ENCODE results near the gene RRP36.

RRP36 gene

GRCh38 chr6:43009124-43009523 lies 12.3 kb upstream of the RRP36 start:
- no peaks in the 10 kb centered on the region for H3K27me3 ChIP-seq (ENCODE audit: low read depth, low read length)
- H3K4me3 ChIP-seq (ENCODE audit: low read depth in 1 of 2, low read length in 2 of 2): no peak overlapping the region
- no peaks in the 10 kb centered on the region for H3K9me3 ChIP-seq (ENCODE audit: control insufficient read depth in 1 of 2, low read length in 2 of 2)
- peaks cover 51 to 63% of the 10 kb centered on the region in 2 donors for H3K36me3 ChIP-seq (ENCODE audit: control insufficient read depth in 1 of 2, insufficient read depth in 2 of 2, low read length in 2 of 2)
- peaks cover 7 to 11% of the 10 kb centered on the region in 2 donors for H3K4me1 ChIP-seq (ENCODE audit: control insufficient read depth in 1 of 2, insufficient read depth in 2 of 2, low read length in 2 of 2)
- no peak overlapping the region for H3K27ac ChIP-seq (ENCODE audit: low read length)

GRCh38 chr6:43011207-43011606 lies 10.2 kb upstream of the RRP36 start:
- H3K4me3 ChIP-seq (ENCODE audit: low read depth in 1 of 2, low read length in 2 of 2): no peak overlapping the region
- H3K36me3 ChIP-seq (ENCODE audit: control insufficient read depth in 1 of 2, insufficient read depth in 2 of 2, low read length in 2 of 2): peaks cover 48 to 58% of the 10 kb centered on the region in 2 donors

GRCh38 chr6:43012364-43012763 lies 9.1 kb upstream of the RRP36 start:
- H3K27me3 ChIP-seq (ENCODE audit: low read depth, low read length): no peaks in the 10 kb centered on the region
- H3K36me3 ChIP-seq (ENCODE audit: control insufficient read depth in 1 of 2, insufficient read depth in 2 of 2, low read length in 2 of 2): peaks cover 43 to 50% of the 10 kb centered on the region in 2 donors
- no peak overlapping the region for H3K27ac ChIP-seq (ENCODE audit: low read length)
- peaks cover 18 to 41% of the 10 kb centered on the region in 2 donors for H3K4me1 ChIP-seq (ENCODE audit: control insufficient read depth in 1 of 2, insufficient read depth in 2 of 2, low read length in 2 of 2)
- H3K9me3 ChIP-seq (ENCODE audit: control insufficient read depth in 1 of 2, low read length in 2 of 2): no peaks in the 10 kb centered on the region
- H3K4me3 ChIP-seq (ENCODE audit: low read depth in 1 of 2, low read length in 2 of 2): peak overlapping the region in 1 of 2 donors; percentile 74

More at GRCh38 chr6:43011207-43011606, 10.2 kb upstream of the RRP36 start:
- no peaks in the 10 kb centered on the region for H3K9me3 ChIP-seq (ENCODE audit: control insufficient read depth in 1 of 2, low read length in 2 of 2)
- no peak overlapping the region for H3K27ac ChIP-seq (ENCODE audit: low read length)
- H3K4me1 ChIP-seq (ENCODE audit: control insufficient read depth in 1 of 2, insufficient read depth in 2 of 2, low read length in 2 of 2): peaks cover 13 to 29% of the 10 kb centered on the region in 2 donors
- H3K27me3 ChIP-seq (ENCODE audit: low read depth, low read length): no peaks in the 10 kb centered on the region

GRCh38 chr6:43013097-43013842 lies 8.2 kb upstream of the RRP36 start:
- peaks cover 46 to 50% of the 10 kb centered on the region in 2 donors for H3K36me3 ChIP-seq (ENCODE audit: control insufficient read depth in 1 of 2, insufficient read depth in 2 of 2, low read length in 2 of 2)
- no peaks in the 10 kb centered on the region for H3K27me3 ChIP-seq (ENCODE audit: low read depth, low read length)
- peak overlapping the region; percentile 72 for H3K27ac ChIP-seq (ENCODE audit: low read length)
- H3K4me3 ChIP-seq (ENCODE audit: low read depth in 1 of 2, low read length in 2 of 2): peak overlapping the region; percentile 74 to 91
- H3K9me3 ChIP-seq (ENCODE audit: control insufficient read depth in 1 of 2, low read length in 2 of 2): no peaks in the 10 kb centered on the region
- H3K4me1 ChIP-seq (ENCODE audit: control insufficient read depth in 1 of 2, insufficient read depth in 2 of 2, low read length in 2 of 2): peaks cover 18 to 44% of the 10 kb centered on the region in 2 donors

GRCh38 chr6:43013843-43014433 lies 7.5 kb upstream of the RRP36 start, which contains the start of the genes KLHDC3 and MEA1:
Gene KLHDC3 (plus strand): TSS chr6:43014249. CDS start chr6:43017193, 2,944 bp downstream.
Gene MEA1 (minus strand): TSS chr6:43013946. CDS start chr6:43013813, 133 bp downstream.
- Histone ChIP-seq H3K27me3 (ENCODE audit: low read depth, low read length) (no peaks in the 10 kb centered on the region), H3K36me3 (ENCODE audit: control insufficient read depth in 1 of 2, insufficient read depth in 2 of 2, low read length in 2 of 2) (peaks cover 46 to 50% of the 10 kb centered on the region in 2 donors), H3K4me1 (ENCODE audit: control insufficient read depth in 1 of 2, insufficient read depth in 2 of 2, low read length in 2 of 2) (peaks cover 18 to 44% of the 10 kb centered on the region in 2 donors), H3K9me3 (ENCODE audit: control insufficient read depth in 1 of 2, low read length in 2 of 2) (no peaks in the 10 kb centered on the region), H3K27ac (ENCODE audit: low read length) (peak within 1 kb of the TSS; percentile 79), H3K4me3 (ENCODE audit: low read depth in 1 of 2, low read length in 2 of 2) (peak within 1 kb of the TSS; percentile 91 to 92)

GRCh38 chr6:43014434-43014909 lies 7.0 kb upstream of the RRP36 start:
- H3K4me1 ChIP-seq (ENCODE audit: control insufficient read depth in 1 of 2, insufficient read depth in 2 of 2, low read length in 2 of 2): peaks cover 18 to 44% of the 10 kb centered on the region in 2 donors
- no peaks in the 10 kb centered on the region for H3K27me3 ChIP-seq (ENCODE audit: low read depth, low read length)
- peak overlapping the region; percentile 79 for H3K27ac ChIP-seq (ENCODE audit: low read length)
- H3K9me3 ChIP-seq (ENCODE audit: control insufficient read depth in 1 of 2, low read length in 2 of 2): no peaks in the 10 kb centered on the region
- H3K36me3 ChIP-seq (ENCODE audit: control insufficient read depth in 1 of 2, insufficient read depth in 2 of 2, low read length in 2 of 2): peaks cover 45 to 49% of the 10 kb centered on the region in 2 donors
- peak overlapping the region; percentile 91 to 92 for H3K4me3 ChIP-seq (ENCODE audit: low read depth in 1 of 2, low read length in 2 of 2)

GRCh38 chr6:43016176-43016942 lies 5.1 kb upstream of the RRP36 start:
- peaks cover 30 to 36% of the 10 kb centered on the region in 2 donors for H3K36me3 ChIP-seq (ENCODE audit: control insufficient read depth in 1 of 2, insufficient read depth in 2 of 2, low read length in 2 of 2)
- H3K4me1 ChIP-seq (ENCODE audit: control insufficient read depth in 1 of 2, insufficient read depth in 2 of 2, low read length in 2 of 2): peaks cover 24 to 51% of the 10 kb centered on the region in 2 donors
- no peak overlapping the region for H3K4me3 ChIP-seq (ENCODE audit: low read depth in 1 of 2, low read length in 2 of 2)
- no peaks in the 10 kb centered on the region for H3K9me3 ChIP-seq (ENCODE audit: control insufficient read depth in 1 of 2, low read length in 2 of 2)
- H3K27me3 ChIP-seq (ENCODE audit: low read depth, low read length): no peaks in the 10 kb centered on the region
- H3K27ac ChIP-seq (ENCODE audit: low read length): no peak overlapping the region

GRCh38 chr6:43016943-43017334 lies 4.5 kb upstream of the RRP36 start:
- Histone ChIP-seq H3K27me3 (ENCODE audit: low read depth, low read length) (no peaks in the 10 kb centered on the region), H3K4me3 (ENCODE audit: low read depth in 1 of 2, low read length in 2 of 2) (no peak overlapping the region), H3K27ac (ENCODE audit: low read length) (no peak overlapping the region), H3K36me3 (ENCODE audit: control insufficient read depth in 1 of 2, insufficient read depth in 2 of 2, low read length in 2 of 2) (peaks cover 24 to 30% of the 10 kb centered on the region in 2 donors), H3K9me3 (ENCODE audit: control insufficient read depth in 1 of 2, low read length in 2 of 2) (no peaks in the 10 kb centered on the region), H3K4me1 (ENCODE audit: control insufficient read depth in 1 of 2, insufficient read depth in 2 of 2, low read length in 2 of 2) (peaks cover 24 to 51% of the 10 kb centered on the region in 2 donors)

GRCh38 chr6:43019152-43019551 lies 2.3 kb upstream of the RRP36 start:
- Histone ChIP-seq H3K27me3 (ENCODE audit: low read depth, low read length) (no peaks in the 10 kb centered on the region), H3K9me3 (ENCODE audit: control insufficient read depth in 1 of 2, low read length in 2 of 2) (no peaks in the 10 kb centered on the region), H3K4me3 (ENCODE audit: low read depth in 1 of 2, low read length in 2 of 2) (no peak overlapping the region), H3K27ac (ENCODE audit: low read length) (no peak overlapping the region), H3K4me1 (ENCODE audit: control insufficient read depth in 1 of 2, insufficient read depth in 2 of 2, low read length in 2 of 2) (peaks cover 17 to 51% of the 10 kb centered on the region in 2 donors), H3K36me3 (ENCODE audit: control insufficient read depth in 1 of 2, insufficient read depth in 2 of 2, low read length in 2 of 2) (peaks cover 25 to 28% of the 10 kb centered on the region in 2 donors)

GRCh38 chr6:43020052-43020705 lies 1.2 kb upstream of the RRP36 start:
- H3K27ac ChIP-seq (ENCODE audit: low read length): peak overlapping the region; percentile 83
- no peak overlapping the region for H3K4me3 ChIP-seq (ENCODE audit: low read depth in 1 of 2, low read length in 2 of 2)
- H3K9me3 ChIP-seq (ENCODE audit: control insufficient read depth in 1 of 2, low read length in 2 of 2): no peaks in the 10 kb centered on the region
- peaks cover 17 to 42% of the 10 kb centered on the region in 2 donors for H3K4me1 ChIP-seq (ENCODE audit: control insufficient read depth in 1 of 2, insufficient read depth in 2 of 2, low read length in 2 of 2)
- H3K36me3 ChIP-seq (ENCODE audit: control insufficient read depth in 1 of 2, insufficient read depth in 2 of 2, low read length in 2 of 2): peaks cover 30 to 38% of the 10 kb centered on the region in 2 donors
- no peaks in the 10 kb centered on the region for H3K27me3 ChIP-seq (ENCODE audit: low read depth, low read length)
